ENCODE results near the gene ZNF234. TPM values are rescaled to one million over a fixed set of nuclear protein-coding genes. Genes with fewer than 3 reads are reported as not detected.

Gene ZNF234
- total RNA-seq, 1 experiment from 2014 or later: 6.4 TPM

GRCh38 chr19:44180968-44181367 lies 39.6 kb downstream of the ZNF234 start:
- ATAC-seq (no peak), DNase-seq (ENCODE audit: low read depth, low spot score) (no peak)
- no TSS peak for BruUV-seq (replicated peaks)
- ChIA-PET CTCF (no interaction called here), POLR2A (no interaction called here)
- H3K4me1 ChIP-seq (ENCODE audit: control insufficient read depth, insufficient read depth, low read length): no peaks in the 10 kb centered on the region
- no peaks in the 10 kb centered on the region for H3K27me3 ChIP-seq (ENCODE audit: control insufficient read depth, insufficient read depth, low read length)
- H3K9me3 ChIP-seq (ENCODE audit: control insufficient read depth, insufficient read depth, low read depth, low read length): peaks cover 15% of the 10 kb centered on the region
- no peak overlapping the region for H3K27ac ChIP-seq (ENCODE audit: low read length)
- TF ChIP-seq SIN3A (IDR thresholded peaks at IDR 0.05; ENCODE audit: borderline replicate concordance, insufficient read depth, low read depth, low read length) (no peak), REST (IDR thresholded peaks at IDR 0.05; ENCODE audit: insufficient read depth in 1 of 2, low read depth in 2 of 2, low read length in 1 of 2) (no peak)
- TF ChIP-seq, protein P1, sequence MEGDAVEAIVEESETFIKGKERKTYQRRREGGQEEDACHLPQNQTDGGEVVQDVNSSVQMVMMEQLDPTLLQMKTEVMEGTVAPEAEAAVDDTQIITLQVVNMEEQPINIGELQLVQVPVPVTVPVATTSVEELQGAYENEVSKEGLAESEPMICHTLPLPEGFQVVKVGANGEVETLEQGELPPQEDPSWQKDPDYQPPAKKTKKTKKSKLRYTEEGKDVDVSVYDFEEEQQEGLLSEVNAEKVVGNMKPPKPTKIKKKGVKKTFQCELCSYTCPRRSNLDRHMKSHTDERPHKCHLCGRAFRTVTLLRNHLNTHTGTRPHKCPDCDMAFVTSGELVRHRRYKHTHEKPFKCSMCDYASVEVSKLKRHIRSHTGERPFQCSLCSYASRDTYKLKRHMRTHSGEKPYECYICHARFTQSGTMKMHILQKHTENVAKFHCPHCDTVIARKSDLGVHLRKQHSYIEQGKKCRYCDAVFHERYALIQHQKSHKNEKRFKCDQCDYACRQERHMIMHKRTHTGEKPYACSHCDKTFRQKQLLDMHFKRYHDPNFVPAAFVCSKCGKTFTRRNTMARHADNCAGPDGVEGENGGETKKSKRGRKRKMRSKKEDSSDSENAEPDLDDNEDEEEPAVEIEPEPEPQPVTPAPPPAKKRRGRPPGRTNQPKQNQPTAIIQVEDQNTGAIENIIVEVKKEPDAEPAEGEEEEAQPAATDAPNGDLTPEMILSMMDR (IDR thresholded peaks at IDR 0.05): no peak
- in situ Hi-C loops (cut with HindIII; ENCODE audit: low pct_unique_long_range_greater_than_20kb, low sequenced_read_pairs) (no loop called here), intact Hi-C loops (cut with micrococcal nuclease; ENCODE audit: unreplicated experiment) (no loop called here)
- H3K36me3 ChIP-seq (ENCODE audit: control insufficient read depth, insufficient read depth, low read length): peaks cover 1% of the 10 kb centered on the region; the same call in 1 of the 2 replicates
- no peak overlapping the region for H3K4me3 ChIP-seq (ENCODE audit: low read depth in 2 of 2, low read length in 2 of 2)

GRCh38 chr19:44182145-44182544 lies 40.8 kb downstream of the ZNF234 start:
- DNase-seq (ENCODE audit: low read depth, low spot score) (no peak), ATAC-seq (no peak)
- BruUV-seq (replicated peaks): no TSS peak
- Histone ChIP-seq H3K9me3 (ENCODE audit: control insufficient read depth, insufficient read depth, low read depth, low read length) (peaks cover 4% of the 10 kb centered on the region; the same call in 1 of the 2 replicates), H3K4me3 (ENCODE audit: low read depth in 2 of 2, low read length in 2 of 2) (no peak overlapping the region), H3K4me1 (ENCODE audit: control insufficient read depth, insufficient read depth, low read length) (no peaks in the 10 kb centered on the region), H3K27ac (ENCODE audit: low read length) (no peak overlapping the region), H3K27me3 (ENCODE audit: control insufficient read depth, insufficient read depth, low read length) (no peaks in the 10 kb centered on the region), H3K36me3 (ENCODE audit: control insufficient read depth, insufficient read depth, low read length) (no peaks in the 10 kb centered on the region)
- POLR2A ChIA-PET: no interaction called here
- TF ChIP-seq TCF7L2 (IDR thresholded peaks at IDR 0.05; ENCODE audit: low read depth, low read length) (no peak), SIN3A (IDR thresholded peaks at IDR 0.05; ENCODE audit: borderline replicate concordance, insufficient read depth, low read depth, low read length) (no peak), POLR2AphosphoS5 (IDR thresholded peaks at IDR 0.05; ENCODE audit: low read depth, low read length) (no peak)
- CTCF ChIA-PET: no interaction called here
- in situ Hi-C loops (cut with HindIII; ENCODE audit: low pct_unique_long_range_greater_than_20kb, low sequenced_read_pairs) (no loop called here), intact Hi-C loops (cut with micrococcal nuclease; ENCODE audit: unreplicated experiment) (no loop called here)

DNA sequence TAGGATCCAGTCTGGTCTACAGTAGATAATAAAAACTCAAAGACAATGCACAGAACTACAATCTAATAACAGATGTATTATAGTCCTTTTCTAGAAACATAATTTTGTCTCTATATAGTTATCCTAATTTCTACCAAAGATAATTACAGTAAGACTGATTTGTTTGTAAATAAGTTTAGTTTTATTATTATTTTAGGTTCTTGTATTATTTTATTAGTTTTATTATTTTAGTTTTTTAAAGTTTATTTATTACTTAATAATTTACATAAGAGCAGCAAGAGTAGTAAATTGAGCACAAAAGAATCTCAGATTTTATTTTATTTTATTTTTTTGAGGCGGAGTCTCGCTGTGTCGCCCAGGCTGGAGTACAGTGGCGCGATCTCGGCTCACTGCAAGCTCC lies 48.7 kb downstream of the ZNF234 start:
- DNase-seq (ENCODE audit: low read depth, low spot score) (no peak), ATAC-seq (no peak)
- no peak for TF ChIP-seq SIN3A (IDR thresholded peaks at IDR 0.05; ENCODE audit: borderline replicate concordance, insufficient read depth, low read depth, low read length)
- no peak for TF ChIP-seq REST (IDR thresholded peaks at IDR 0.05; ENCODE audit: insufficient read depth in 1 of 2, low read depth in 2 of 2, low read length in 1 of 2)
- TF ChIP-seq, protein P1 (IDR thresholded peaks at IDR 0.05): no peak
- TF ChIP-seq POLR2AphosphoS5 (IDR thresholded peaks at IDR 0.05; ENCODE audit: low read depth, low read length): no peak
- TF ChIP-seq TCF7L2 (IDR thresholded peaks at IDR 0.05; ENCODE audit: low read depth, low read length): no peak
- in situ Hi-C loops (cut with HindIII; ENCODE audit: low pct_unique_long_range_greater_than_20kb, low sequenced_read_pairs) (no loop called here), intact Hi-C loops (cut with micrococcal nuclease; ENCODE audit: unreplicated experiment) (no loop called here)
- Histone ChIP-seq H3K36me3 (ENCODE audit: control insufficient read depth, insufficient read depth, low read length) (no peaks in the 10 kb centered on the region; the same call in 1 of the 2 replicates), H3K27ac (ENCODE audit: low read length) (no peak overlapping the region), H3K4me1 (ENCODE audit: control insufficient read depth, insufficient read depth, low read length) (no peaks in the 10 kb centered on the region), H3K4me3 (ENCODE audit: low read depth in 2 of 2, low read length in 2 of 2) (no peak overlapping the region), H3K27me3 (ENCODE audit: control insufficient read depth, insufficient read depth, low read length) (no peaks in the 10 kb centered on the region), H3K9me3 (ENCODE audit: control insufficient read depth, insufficient read depth, low read depth, low read length) (no peaks in the 10 kb centered on the region)
- ChIA-PET POLR2A (no interaction called here), CTCF (no interaction called here)
- BruUV-seq (replicated peaks): no TSS peak

Measured in Panc1 (cell line).